Large intestine (tissue), 3 donors: ENCODE results near the gene EPB42. TPM values are rescaled to one million over a fixed set of nuclear protein-coding genes. Genes with fewer than 3 reads are reported as not detected.

Source experiments
- DNase-seq, 2 donors: peaks; one replicate each; pipeline versions ENCODE4 v3.0.0 to v3.0.0-alpha.2; 2013
- H3K27ac ChIP-seq: one replicate; pipeline ENCODE4 v1.5.1; 2013; ENCODE audit warnings: low read length
- H3K27me3 ChIP-seq: 2 replicates; pipeline ENCODE4 v1.6.1; 2013; ENCODE audit warnings: low read length; ENCODE audit not compliant: control insufficient read depth, insufficient read depth
- H3K36me3 ChIP-seq: 2 replicates; pipeline ENCODE4 v1.6.1; 2013; ENCODE audit warnings: low read length; ENCODE audit not compliant: control insufficient read depth, insufficient read depth
- H3K4me1 ChIP-seq: one replicate; pipeline ENCODE4 v1.6.1; 2013; ENCODE audit warnings: low read length; ENCODE audit not compliant: control insufficient read depth, insufficient read depth
- H3K4me3 ChIP-seq: one replicate; pipeline ENCODE4 v1.5.1; 2013; ENCODE audit warnings: low read length
- H3K9me3 ChIP-seq: one replicate; pipeline ENCODE4 v1.6.1; 2013; ENCODE audit warnings: mild to moderate bottlenecking, low read depth, low read length, moderate library complexity; ENCODE audit not compliant: control insufficient read depth
- WGBS: methylation state at CpG from one replicate; pipeline ENCODE4 v1.1.5; 2013; ENCODE audit warnings: low lambda C conversion rate; ENCODE audit not compliant: insufficient coverage; 5-methylcytosine and 5-hydroxymethylcytosine counted together
- polyA plus RNA-seq: library from polyadenylated mRNA; unstranded; fragments of 120-200 nt; gene quantifications from one replicate; pipeline ENCODE4 v1.2.1, GENCODE V29; 2013

The EPB42 gene
- polyA plus RNA-seq, 1 donor = 2.8 TPM

DNA sequence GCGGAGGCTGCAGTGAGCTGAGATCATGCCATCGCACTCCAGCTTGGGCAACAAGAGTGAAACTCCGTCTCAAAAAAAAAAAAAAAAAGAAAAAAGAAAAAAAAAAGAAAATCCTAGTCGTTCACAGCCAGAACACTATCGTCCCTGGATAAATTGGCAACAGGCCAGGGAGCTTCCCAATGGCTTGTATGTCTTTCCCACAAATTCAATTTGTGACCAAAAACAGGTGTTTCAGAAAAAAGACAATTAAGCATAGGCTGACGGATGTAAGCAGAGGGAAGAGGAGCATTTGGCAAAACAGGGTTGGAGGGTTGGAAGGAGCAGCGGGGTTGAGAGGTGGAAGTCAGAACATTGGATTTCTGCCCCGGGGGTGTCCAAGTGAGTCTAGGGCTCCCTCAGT is 8.5 kb downstream of the EPB42 start:
- no peak overlapping the region for H3K27ac ChIP-seq
- DNase-seq = no peak
- H3K36me3 ChIP-seq = no peaks in the 10 kb centered on the region
- H3K27me3 ChIP-seq = peaks cover 26% of the 10 kb centered on the region
- H3K4me3 ChIP-seq = no peak overlapping the region
- WGBS = no CpG with 5 or more reads among the region's 8 CpGs
- no peaks in the 10 kb centered on the region for H3K9me3 ChIP-seq
- H3K4me1 ChIP-seq = no peaks in the 10 kb centered on the region

DNA sequence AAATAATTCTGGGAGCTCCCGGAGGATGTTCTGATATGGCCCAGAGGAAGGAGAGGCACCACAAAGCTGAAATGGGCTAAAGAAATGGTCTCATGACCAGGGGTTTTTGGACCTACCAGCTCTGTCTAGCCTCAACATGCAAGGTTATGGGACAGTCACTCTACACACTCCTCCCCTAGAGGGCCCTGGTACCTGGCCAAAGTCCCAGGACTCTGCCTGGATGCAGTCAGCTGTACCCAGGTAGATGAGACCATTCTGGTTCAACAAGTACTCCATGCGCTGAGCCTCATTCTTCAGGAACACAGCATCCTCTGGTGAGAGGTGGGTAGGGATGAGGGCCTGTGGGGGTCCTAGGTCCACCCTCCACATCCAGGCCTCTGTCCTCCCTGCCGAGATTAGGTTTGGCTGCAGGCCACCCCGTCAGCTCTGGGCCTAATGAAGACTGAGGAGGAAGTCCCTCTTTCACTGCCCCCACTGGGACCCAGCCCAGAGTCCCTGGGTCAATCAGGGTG is 9.5 kb downstream of the EPB42 start:
- no peak for DNase-seq
- no peaks in the 10 kb centered on the region for H3K9me3 ChIP-seq
- peaks cover 30% of the 10 kb centered on the region for H3K27me3 ChIP-seq
- H3K36me3 ChIP-seq = no peaks in the 10 kb centered on the region
- no CpG with 5 or more reads among the region's 4 CpGs for WGBS
- H3K27ac ChIP-seq = no peak overlapping the region
- no peaks in the 10 kb centered on the region for H3K4me1 ChIP-seq
- H3K4me3 ChIP-seq = no peak overlapping the region

DNA sequence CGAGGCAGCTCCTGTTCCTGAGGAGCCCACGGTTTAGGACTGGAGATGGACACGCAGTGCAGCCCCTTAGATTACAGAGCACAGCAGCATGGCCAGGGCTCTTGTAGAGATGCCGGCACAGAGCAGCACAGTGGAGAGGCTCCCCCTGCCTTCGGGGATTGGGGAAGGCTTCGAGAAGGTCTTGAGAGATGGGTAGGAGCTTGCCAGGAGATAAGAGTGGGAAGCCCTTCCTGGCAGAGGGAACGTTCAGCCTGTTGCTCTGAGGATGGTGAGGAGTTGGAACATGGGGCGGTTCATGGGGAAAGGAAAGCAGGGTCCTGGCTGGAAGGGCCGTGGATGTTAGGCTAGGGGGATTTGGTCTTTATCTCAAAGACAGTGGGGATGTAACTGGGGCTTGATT is 10.0 kb downstream of the EPB42 start:
- no peak overlapping the region for H3K4me3 ChIP-seq
- H3K4me1 ChIP-seq = no peaks in the 10 kb centered on the region
- H3K9me3 ChIP-seq = no peaks in the 10 kb centered on the region
- WGBS = 84% methylated on average over 2 of the region's 9 CpGs
- H3K27me3 ChIP-seq = peaks cover 32% of the 10 kb centered on the region
- no peak overlapping the region for H3K27ac ChIP-seq
- no peaks in the 10 kb centered on the region for H3K36me3 ChIP-seq
- DNase-seq = no peak

DNA sequence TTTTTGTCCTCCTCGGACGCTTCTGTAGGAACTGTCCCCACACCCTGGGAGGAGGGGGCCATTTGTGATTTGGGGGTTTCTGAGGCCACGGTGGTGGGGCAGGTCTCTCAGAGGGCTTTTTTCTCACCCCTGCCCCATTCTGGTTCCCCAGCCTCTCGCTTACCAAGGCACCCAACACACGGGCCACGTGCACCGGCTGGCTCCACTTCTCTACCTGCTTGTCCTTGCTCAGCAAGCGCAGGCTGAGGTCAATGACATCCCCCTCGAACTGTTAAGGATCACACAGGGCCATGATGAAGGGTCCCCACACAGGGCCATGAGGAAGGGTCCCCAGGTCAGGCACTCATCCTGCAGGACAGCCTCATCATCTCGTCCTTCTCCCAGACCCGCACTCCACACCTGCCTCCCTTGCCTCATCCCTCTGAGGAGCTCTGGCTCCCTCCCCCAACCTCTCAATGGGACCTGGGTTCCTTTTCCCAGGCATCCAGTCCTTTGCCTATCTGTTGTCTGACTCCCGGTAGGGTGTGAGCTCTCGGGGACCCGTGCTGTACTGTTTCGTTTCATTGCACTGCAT is 10.6 kb downstream of the EPB42 start:
- Histone ChIP-seq H3K27me3 (peaks cover 34% of the 10 kb centered on the region), H3K27ac (no peak overlapping the region), H3K4me3 (no peak overlapping the region), H3K36me3 (no peaks in the 10 kb centered on the region), H3K4me1 (no peaks in the 10 kb centered on the region), H3K9me3 (no peaks in the 10 kb centered on the region)
- WGBS = no CpG with 5 or more reads among the region's 15 CpGs
- no peak for DNase-seq

DNA sequence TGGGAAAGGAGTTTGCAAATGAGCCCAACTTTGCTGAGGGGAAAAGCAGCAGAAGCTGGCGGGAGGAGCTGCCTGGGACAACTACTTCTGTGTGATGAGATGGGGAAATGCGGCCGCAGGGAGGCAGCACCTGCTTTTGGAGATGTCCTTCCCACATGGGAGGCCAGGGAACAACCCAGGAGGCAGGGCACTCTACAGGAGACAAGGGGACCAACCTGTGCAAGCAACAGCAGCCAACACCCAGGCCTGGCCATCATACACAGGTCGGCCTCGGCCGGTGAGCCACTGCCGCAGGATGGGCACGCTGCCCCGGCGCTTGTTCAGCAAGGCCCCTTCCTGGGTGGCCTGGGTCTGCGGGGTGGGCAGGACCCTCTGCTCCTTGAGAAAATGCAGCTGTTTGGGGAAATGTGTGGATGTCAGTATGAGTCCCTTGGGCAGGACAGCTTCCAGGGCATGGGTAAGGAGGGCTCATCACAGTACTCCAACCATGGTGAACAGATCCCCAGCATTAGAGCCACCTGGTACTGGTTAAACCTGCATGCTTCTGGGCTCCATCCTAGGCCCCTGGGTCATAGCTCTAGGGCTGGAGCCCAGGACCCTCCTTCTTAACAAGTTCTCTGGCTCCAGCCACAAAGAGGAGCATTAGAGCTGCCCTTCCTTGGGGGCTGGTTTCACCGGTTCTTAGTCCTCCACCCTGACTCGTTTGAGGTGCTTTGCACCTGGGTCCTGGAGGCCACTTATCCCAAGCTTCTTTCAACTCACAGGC is 11.6 kb downstream of the EPB42 start:
- peaks cover 34% of the 10 kb centered on the region for H3K27me3 ChIP-seq
- no peaks in the 10 kb centered on the region for H3K4me1 ChIP-seq
- H3K36me3 ChIP-seq = no peaks in the 10 kb centered on the region
- no peaks in the 10 kb centered on the region for H3K9me3 ChIP-seq
- no peak overlapping the region for H3K4me3 ChIP-seq
- no CpG with 5 or more reads among the region's 13 CpGs for WGBS
- DNase-seq = no peak
- H3K27ac ChIP-seq = no peak overlapping the region

DNA sequence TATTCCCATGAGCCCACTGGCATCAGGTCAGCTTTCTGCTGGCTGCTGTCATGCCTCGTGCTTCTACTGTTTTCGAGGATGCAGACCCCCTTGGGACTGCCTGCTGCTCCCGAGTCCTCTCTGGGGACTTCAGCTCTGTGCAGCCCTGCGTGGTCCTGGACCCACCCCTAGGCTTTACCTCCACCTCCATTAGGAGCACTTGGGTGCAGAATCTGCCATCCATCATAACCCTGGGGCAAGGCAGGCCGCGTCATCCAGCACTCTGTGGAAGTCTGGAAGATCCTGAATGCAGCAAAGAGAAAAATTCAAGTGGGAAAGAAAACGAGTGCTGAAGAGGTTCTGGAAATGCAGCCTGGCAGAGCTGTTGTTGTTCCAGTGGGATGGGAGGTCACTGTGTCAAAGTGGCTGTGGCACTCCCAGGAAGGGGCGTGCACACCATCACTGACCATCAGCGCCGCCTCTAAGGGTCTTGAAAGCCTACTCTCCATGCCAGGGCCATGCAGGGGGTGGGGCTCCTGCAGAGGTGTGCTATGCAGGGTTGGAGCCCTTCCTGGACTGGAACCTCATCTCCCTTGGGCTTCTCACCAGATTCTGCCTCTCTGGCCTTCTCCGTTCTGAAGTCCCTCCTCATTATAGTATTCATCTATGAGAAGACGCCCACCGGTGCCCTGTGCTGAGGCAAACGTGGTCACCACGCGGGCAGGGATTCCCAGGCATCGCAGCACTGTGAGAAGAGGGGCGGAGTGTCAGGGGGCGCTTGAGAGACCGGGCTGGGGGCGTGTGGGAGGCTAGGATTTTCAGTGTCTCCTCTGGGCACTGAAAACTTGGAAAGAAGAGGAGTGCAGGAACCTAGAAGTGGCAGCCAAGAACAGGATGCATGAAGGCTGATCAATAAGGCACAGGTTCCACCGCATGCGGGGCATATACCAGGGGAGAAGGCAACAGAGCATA is 12.5 kb downstream of the EPB42 start:
- no peak for DNase-seq
- no peak overlapping the region for H3K27ac ChIP-seq
- no peak overlapping the region for H3K4me3 ChIP-seq
- WGBS = no CpG with 5 or more reads among the region's 23 CpGs
- no peaks in the 10 kb centered on the region for H3K36me3 ChIP-seq
- no peaks in the 10 kb centered on the region for H3K9me3 ChIP-seq
- no peaks in the 10 kb centered on the region for H3K4me1 ChIP-seq
- peaks cover 34% of the 10 kb centered on the region for H3K27me3 ChIP-seq

DNA sequence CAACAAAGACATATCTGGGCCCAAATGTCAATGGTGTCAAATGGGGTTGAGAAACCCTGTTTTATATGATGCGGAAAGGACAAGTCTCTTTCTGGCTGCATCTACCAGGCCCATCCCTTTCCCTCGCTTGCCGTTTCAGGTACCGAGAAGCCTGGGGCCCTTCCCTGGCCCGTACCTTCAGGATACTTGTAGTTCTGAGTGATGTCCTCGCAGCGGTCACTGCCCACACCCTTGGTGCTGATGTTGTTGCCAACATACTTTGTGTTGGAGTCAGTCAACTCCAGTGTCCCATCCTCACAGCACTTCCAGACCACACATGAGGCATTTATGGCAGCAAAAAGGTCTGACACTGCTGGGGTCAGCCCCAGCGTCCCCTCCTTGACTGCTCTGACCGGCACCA is 13.8 kb downstream of the EPB42 start:
- no peak for DNase-seq
- Histone ChIP-seq H3K27me3 (peaks cover 34% of the 10 kb centered on the region), H3K36me3 (no peaks in the 10 kb centered on the region), H3K4me3 (no peak overlapping the region), H3K9me3 (no peaks in the 10 kb centered on the region), H3K27ac (no peak overlapping the region), H3K4me1 (no peaks in the 10 kb centered on the region)
- no CpG with 5 or more reads among the region's 9 CpGs for WGBS

DNA sequence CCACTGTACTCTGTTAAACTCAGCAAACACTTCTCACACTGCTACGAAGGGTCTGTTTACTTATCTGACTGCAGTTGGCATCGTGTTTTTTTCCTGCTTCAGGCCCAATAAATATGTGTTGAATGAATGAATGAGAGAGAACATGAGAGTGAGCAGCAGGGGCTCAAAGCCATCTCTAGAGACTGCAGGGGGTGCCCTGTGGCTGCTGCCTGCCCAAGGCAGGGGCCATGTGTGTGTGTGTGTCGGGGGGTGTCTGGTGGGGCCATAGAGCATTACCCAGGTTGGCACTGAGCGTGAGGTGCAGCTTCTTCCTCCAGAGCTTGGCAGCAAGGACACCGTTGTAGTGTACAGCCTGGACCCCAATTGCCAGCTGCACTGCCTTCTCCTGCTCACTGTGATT is 14.8 kb downstream of the EPB42 start:
- DNase-seq = no peak
- Histone ChIP-seq H3K9me3 (no peaks in the 10 kb centered on the region), H3K4me3 (no peak overlapping the region), H3K4me1 (no peaks in the 10 kb centered on the region), H3K36me3 (no peaks in the 10 kb centered on the region), H3K27ac (no peak overlapping the region), H3K27me3 (peaks cover 34% of the 10 kb centered on the region)
- WGBS = no CpG with 5 or more reads among the region's 5 CpGs

DNA sequence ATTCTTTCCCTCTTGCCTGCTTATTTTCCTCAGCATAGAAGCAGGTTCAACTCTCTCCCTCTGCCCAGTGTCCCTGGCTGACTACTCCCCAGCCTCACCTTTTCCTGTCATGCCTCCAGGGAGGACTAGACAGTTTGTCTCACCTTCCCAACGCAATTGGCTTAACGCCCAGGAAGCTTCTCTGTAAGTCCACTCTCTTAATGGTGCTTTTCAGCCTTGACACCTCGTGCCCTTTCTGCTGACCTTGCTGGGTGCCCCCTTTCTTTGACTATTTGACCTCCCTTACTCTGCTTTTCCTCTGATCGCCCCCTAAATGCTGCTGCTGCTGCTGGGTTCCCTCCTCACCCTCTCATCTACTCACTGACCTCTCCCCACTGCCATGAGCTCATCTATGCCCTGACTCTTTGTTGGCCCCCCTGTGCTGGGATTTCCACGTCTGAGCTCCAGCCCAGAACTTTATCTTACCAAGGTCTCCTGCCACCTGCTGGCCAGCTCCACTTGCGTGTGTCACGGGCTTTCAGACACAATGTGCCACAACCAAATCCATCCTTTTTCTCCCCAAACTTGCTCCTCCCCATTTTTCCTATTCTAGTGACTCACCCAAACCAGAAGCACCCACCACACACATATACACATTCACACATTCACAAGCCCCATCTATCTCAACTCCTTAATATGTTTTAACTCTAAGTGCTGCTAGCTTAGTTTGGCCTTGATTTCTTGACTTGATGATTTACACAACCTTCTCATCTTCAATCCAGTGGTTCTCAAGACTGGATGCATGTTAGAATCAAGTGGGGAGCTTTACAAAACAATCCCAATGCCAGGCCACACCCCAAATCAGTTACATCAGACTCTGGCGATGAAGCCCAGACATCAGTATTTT is 16.6 kb downstream of the EPB42 start:
- Histone ChIP-seq H3K36me3 (no peaks in the 10 kb centered on the region), H3K9me3 (no peaks in the 10 kb centered on the region), H3K27me3 (peaks cover 24% of the 10 kb centered on the region), H3K4me1 (no peaks in the 10 kb centered on the region), H3K27ac (no peak overlapping the region), H3K4me3 (no peak overlapping the region)
- DNase-seq = peak in 1 of 2 donors; percentile 25
- WGBS = 33% methylated on average over 3 of the region's 8 CpGs
